HG03196 (cell line): ENCODE measurements around the gene PDE3B.
"Not testable (repeated sequence)": the region's sequence is repeated elsewhere in the genome, so short reads cannot be mapped to it uniquely, and the experiment has no call there.

Experiments used
- ATAC-seq: cut with Tn5 transposase; IDR thresholded peaks from one replicate; pipeline ENCODE4 v1.9.1; 2021; ENCODE audit not compliant: unreplicated experiment

The PDE3B gene

DNA sequence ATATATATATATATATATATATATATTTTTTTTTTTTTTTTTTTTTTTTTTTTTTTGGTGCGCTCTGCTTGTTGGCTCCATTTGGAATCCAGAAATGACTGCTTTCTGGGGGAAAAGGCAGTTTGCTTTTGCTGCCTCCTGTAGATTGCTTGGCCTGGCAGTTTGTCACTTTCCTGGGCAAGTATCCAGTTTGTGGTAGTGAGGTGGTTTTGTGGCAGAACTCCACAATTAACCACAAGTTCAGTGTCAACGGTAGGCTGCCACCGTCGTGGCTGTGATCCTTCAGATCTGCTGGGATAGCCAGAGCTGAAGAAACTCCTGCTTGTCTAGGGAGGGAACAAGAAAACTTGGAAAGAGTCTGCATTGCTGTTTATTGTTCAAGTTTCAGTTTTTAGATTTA, 5.0 kb upstream of the PDE3B start:
- ATAC-seq, result no peak

DNA sequence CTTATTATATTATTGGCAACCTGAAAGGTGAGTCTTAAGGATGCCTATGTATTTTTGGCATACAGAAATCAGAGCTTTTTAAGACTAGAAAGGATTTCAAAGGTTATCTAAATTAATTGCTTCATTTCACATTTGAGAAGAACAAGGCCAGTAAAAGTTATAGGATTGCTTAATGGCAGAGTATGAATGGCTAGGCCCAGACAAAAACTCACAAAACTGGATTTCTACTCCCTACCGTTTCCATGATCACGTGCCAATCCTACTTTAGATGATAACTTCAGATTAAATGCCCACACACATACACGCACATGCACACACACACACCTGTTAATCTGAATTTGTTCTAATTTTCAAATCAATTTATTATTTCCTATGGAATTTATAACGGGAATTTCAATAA, 1.8 kb upstream of the PDE3B start:
- ATAC-seq, result no peak

DNA sequence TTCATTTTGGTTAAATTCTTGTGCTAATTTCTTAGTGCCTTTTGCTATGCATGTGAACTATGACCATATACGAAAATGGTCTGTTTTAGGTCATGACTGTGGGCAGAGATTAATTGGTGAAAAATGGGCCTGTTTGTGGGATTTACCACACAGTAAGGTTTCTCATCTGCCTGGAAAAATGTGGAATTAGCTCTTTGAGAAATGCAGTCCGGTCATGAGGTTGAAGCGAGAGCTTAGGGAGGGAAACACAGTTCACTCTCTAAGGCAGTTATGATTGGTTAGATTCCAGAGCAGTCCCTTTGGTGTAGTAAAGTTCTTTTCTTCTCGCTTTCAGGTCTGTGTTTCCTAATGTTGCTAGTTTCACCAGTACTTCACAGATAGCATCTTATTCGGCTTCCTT, 1.2 kb upstream of the PDE3B start:
- ATAC-seq, result no peak

DNA sequence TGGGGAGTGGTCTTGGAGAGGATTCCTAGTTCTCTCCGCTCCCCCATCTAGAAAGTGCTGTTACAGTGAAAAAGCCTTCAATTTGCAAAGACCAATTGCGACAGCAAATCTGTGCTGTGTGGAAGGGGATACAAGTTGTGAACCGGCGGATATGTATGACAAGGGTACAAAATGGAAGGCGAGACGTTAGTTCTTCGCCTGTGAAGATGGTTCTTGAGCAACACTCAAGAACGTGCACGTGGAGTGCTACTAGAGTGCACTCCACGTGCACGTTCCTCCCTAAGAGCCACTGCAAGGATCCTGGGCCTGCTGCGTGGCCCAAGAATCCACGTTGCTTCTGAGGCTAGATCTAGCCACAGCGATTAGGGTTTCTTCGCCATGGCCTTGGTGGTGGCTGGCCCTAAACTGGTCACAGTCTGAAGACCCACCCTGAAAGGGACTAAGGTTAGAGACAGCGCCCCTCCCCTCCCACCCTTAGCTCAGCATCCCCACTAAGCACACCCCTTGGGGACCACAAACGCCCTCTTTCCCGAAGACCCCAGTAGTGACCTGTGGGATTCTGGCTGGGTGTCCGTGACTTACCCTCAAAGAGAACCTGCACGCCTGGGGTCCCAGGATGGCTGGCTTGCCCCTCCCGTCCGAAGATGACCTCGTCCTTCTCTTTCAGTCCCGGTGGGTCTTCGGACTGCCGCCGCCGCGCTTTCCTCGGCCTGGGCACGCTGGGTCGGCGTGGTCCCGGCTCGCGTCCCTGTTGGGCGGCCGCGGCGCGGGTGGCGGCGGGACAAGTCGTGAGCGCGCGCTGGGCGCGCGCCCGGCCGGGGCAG, 519 bp upstream of the PDE3B start:
- no peak for ATAC-seq

DNA sequence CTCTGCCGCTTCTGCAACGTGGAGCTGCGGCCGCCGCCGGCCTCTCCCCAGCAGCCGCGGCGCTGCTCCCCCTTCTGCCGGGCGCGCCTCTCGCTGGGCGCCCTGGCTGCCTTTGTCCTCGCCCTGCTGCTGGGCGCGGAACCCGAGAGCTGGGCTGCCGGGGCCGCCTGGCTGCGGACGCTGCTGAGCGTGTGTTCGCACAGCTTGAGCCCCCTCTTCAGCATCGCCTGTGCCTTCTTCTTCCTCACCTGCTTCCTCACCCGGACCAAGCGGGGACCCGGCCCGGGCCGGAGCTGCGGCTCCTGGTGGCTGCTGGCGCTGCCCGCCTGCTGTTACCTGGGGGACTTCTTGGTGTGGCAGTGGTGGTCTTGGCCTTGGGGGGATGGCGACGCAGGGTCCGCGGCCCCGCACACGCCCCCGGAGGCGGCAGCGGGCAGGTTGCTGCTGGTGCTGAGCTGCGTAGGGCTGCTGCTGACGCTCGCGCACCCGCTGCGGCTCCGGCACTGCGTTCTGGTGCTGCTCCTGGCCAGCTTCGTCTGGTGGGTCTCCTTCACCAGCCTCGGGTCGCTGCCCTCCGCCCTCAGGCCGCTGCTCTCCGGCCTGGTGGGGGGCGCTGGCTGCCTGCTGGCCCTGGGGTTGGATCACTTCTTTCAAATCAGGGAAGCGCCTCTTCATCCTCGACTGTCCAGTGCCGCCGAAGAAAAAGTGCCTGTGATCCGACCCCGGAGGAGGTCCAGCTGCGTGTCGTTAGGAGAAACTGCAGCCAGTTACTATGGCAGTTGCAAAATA, 816 bp downstream of the PDE3B start:
- peak; percentile 45 for ATAC-seq

DNA sequence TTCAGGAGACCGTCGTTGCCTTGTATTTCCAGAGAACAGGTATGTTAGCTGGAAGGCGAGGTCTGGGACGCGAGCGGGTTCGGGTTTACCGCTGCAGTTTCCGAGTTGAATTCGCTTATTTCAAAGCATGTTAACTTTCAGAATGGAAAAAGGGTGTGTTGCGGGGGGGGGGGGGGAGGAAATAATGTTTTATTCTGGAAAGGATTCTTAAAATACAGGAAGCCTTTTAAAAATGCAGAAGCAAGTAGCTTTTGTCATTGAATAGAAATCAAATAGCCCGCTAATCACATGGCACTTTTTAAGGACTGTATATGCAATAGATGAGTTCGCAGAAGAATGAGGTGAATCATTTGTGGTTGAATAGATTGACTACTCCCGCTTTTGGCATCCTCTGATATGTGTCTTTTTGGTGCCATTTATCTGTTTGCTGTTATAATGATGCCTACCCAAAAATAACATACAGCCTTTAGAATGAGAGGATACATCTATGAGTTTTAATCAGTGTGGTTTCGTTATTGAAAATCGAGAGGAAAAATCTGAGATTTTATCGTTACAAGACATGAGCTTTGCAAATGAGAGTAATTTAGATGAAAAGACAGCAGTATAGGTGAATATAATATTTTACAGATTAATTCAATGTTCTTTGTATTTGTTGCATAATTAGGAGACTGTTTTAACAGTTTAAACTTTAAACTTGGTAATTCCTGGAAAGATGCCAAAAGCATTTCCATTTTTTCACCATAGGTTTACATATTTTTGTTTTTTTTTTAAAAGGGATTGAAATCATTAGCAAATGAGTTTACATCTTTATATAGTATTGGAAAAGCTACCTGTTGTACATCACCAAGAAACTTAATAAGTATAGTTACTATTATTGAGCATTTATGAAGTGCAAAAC, 1.7 kb downstream of the PDE3B start:
- no peak for ATAC-seq

DNA sequence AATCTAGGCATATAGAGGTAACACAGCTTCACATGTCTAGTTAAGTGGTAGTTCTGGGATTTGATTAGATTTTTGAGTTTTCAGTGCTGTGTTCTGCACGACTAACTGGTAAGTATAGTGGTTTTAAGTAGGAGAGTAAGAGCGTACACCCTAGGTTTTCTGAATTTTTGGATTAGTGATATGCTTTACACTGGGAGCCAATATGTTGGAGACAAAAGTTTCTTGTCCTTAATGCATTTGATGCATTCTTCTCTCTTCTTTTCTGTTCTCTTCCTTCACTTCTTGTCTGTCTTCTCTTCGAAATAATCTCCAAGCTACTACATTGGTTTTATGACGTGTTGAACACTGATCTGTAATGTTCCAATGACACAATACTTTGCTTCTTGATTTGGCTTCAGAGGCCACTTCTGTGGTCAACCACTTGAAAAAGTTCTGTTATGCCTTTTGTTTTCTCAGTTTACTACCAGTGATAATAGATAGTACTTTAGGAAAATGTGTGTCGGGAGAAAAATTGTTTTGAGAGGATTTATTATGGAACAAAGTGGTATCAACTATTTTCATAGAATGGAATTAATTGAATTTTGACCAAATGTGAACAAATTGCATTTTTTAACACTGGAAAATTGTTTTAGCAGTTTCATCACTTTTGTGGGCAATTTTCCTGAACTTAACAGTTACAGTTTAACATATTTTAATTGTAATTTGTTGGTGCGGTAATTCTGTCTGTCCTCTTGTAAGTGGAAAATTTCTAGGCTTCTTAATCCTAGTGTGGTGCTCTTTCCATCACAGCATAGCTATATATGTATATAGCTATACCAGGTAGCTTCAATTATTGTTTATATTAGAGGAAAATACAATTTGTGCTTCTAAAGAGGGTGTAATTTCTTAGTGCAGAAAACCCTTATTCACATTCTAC, 2.6 kb downstream of the PDE3B start:
- ATAC-seq, result no peak

DNA sequence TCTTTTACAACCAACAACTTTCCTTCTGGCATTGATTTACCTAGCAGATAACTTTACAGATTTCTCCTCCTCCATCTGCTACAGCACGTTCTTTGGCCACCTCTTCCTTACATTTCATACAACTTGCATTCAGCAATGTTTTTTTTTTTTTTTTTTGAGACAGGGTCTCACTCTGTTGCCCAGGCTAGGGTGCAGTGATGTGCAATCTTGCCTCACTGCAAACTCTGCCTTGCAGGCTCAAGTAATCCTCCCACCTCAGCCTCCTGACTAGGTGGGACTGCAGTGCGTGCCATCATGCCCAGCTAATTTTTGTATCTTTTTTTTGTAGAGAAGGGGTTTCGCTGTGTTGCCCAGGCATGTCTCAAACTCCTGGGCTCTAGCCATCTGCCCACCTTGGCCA, 6.5 kb downstream of the PDE3B start:
- ATAC-seq, result no peak

DNA sequence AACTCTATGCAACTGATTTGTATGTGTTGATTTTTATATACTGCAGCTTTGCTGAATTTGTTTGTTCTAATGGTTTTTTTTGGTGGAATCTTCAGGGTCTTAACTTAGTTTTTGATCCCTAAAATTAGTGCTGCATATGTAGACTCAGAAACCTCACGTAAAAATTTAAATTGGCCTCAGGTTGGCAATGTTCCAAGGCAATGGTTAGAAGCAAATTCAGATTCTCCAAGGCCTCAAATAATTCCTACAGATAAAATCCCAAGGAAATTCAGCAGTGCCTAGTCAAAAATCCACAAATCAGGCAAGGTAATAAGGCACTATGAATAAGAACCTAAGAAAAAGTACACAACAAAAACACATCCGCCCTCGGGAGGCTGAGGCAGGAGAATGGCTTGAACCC, 9.5 kb downstream of the PDE3B start:
- no peak for ATAC-seq

DNA sequence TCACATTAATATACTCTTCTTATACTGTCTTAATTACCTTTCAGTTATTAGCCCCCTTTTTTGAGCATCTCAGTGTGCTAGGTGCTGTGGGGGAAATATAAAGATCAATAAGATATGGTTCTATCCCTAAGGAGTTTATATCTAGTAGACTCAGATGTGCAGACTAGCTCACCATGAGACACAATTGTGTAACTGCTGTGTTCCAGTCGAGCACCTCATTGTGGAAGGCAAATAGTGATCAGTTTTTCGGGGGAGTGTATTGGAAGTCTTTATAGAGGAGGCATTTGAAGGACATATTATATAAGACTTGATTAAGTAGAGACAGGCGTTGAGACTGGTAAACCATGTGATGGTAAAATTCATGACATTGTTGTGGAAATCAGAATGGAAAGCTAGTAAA, 11.8 kb downstream of the PDE3B start:
- no peak for ATAC-seq

DNA sequence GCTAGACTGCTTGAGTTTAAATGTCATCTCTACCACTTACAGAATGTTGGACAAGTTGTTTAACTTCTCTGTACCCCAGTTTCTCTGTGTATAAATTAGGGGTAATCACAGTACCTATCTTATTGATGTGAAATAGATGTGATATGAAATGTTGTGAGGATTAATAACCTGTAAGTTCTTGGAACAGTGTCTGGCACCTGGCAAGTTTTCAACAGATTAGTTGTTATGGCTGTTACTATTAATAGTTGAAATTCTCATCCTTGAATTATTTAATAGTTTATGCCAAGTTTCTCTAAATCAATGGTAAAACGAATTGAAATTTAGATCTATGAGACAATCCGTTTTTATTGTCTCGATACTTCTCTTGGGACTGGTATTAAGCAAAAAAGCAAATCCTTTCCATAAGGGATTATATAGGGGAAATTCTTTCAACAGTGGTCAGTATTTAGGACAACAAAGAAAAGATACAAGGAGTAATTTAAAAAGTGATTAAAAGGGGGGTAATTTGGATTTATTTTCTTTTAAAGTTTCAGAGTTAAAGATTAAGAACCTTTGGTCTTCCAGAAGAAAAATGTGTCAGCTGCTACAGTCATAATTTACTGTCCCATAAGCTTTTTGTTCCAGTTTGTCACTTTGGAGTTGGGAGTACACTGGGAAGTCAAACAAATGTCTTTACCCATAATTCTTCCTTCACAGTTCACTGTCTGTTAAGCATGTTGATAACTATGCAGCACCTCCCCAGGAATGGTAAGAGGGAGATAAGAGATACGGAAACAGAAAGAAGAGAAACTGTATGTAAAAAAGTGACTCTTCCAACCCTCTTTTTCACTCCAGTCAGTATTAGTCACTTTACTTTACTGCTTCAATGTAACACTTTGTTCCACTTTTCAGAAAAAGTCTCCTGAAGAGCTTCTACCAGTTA, 13.2 kb downstream of the PDE3B start:
- ATAC-seq, result no peak

DNA sequence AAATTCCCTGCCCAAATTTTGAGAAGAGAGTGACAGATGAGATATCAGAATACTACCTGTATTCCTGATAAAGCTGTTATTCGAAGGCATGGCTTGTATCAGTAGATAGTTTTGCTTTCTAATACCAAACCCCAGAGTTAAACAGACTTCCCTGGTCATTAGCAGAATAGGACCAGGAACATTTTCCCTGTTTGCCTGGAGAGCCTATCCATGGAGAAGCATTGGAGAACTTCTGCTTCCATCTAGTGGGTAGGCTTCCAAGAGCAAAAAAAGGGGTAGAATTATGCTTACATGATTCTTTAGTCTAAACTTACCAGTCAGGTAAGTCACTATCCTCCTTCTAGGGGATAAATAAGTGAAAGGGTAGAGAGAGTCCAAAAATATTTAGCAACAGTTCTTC, 14.2 kb downstream of the PDE3B start:
- no peak for ATAC-seq

DNA sequence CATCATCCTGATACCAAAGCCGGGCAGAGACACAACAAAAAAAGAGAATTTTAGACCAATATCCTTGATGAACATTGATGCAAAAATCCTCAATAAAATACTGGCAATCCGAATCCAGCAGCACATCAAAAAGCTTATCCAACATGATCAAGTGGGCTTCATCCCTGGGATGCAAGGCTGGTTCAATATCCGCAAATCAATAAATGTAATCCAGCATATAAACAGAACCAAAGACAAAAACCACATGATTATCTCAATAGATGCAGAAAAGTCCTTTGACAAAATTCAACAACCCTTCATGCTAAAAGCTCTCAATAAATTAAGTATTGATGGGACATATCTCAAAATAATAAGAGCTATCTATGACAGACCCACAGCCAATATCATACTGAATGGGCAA, 21.3 kb downstream of the PDE3B start:
- ATAC-seq, result not testable (repeated sequence)

DNA sequence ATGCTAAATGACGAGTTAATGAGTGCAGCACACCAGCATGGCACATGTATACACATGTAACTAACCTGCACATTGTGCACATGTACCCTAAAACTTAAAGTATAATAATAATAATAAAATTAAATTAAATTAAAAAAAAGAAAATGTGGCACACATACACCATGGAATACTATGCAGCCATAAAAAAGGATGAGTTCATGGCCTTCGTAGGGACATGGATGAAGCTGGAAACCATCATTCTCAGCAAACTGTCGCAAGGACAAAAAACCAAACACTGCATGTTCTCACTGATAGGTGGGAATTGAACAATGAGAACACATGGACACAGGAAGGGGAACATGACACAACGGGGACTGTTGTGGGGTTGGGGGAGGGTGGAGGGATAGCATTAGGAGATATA, 23.7 kb downstream of the PDE3B start:
- ATAC-seq, result not testable (repeated sequence)

DNA sequence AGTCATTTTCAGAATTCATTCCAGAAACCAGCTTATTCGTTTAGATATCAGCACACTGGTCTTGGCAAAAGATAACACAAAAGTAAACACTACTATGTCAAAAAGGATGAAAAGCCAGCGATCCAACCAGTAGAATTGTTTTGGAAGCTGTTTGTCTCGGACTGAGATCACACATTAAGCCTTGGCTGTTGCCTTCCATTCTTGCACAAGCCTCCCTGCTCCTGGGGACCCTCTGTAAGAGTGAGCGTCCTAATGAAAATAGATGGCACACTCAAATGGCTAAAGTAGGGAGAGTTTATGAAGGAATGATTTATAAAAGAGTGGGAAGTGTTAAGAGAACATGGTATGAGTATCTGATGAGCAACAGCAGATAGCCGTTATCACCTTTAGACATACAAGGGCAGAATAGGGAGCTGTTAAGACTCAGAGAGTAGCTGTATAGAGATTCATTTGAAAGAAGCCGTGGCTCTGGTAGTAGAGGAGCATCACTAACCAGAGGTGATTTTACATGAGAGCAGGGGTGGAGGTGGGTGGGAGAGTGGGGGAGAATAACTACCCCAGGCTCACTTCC, 25.2 kb downstream of the PDE3B start:
- ATAC-seq, result no peak

DNA sequence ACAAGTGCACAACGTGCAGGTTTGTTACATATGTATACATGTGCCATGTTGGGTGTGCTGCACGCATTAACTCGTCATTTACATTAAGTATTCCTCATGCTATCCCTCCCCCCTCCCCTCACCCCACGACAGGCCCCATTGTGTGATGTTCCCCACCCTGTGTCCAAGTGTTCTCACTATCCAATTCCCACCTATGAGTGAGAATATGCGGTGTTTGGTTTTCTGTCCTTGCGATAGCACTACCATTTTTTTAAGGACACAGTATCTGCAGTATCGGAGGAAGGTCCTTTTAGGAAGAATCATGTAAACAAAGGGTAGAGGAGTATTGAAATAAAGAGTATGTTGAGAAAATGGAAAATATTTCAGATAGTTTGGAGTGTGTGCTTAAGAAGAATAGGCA, 25.9 kb downstream of the PDE3B start:
- ATAC-seq, result no peak

DNA sequence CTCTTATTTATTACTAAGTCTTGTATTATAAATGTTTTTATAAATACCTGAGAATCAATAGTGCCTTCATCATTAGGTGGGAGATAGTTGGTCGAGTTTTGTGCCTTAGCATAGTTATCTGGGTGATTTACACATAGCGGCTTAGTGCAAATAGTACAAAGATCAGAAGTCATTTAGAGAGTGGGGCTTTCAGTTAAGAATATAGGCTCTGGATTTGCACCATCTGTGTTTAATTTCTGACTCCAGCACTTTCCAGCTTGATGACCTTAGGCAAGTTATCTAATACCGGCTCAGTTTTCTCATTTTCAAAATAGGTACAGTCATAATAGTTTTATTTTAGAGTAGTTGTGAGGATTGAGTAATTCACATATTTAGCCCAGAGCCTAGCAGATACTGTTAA, 26.4 kb downstream of the PDE3B start:
- ATAC-seq, result no peak

DNA sequence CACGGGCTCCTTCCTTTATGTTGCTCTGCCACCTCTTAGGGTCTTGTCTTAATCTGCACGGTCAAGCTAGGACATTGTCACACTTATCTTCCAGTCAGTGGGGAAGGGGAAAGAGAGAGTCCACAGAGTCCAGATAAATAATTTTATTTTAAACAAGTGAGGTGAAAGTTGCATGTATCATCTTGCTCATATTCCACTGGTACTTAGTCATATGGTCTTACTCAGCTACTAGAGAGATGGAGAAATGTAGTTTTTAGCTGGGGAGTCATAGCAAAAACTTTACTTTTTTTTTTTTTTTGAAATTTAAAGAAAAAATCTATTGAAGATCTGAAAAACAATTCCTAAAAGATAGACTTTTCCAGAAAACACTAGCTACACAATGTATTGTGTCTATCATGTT, 29.0 kb downstream of the PDE3B start:
- no peak for ATAC-seq

DNA sequence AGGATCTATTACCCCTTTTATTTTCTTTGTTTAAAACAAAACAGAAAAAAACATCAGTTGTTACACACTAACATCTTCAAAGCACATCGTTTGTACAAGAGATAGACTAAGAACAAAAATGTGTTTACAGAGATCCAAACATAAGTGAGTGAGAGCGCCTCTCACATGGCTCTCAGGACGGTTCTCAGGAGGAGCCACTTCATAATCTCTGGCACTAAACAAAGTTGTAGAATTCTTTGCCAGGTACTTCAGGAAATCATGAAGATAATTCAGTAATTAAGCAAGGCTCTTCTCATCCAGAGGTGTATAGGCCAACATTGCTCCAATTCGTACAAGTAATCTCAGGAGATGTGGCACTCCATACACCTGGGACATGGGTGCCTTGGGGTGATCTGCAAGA, 29.8 kb downstream of the PDE3B start:
- no peak for ATAC-seq
